IMR-90 (cell line): Measurements from ENCODE around the gene ARHGAP36. TPM values are rescaled to one million over a fixed set of nuclear protein-coding genes. Genes with fewer than 3 reads are reported as not detected.

Experiments
- ATAC-seq: fragments of 200-7000 bp; cut with Tn5 transposase; 2 replicates; pipeline ENCODE4 v1.9.1; 2020; ENCODE audit warnings: low read depth, mild to moderate bottlenecking, moderate library complexity
- BruUV-seq: library from RNA; stranded (reverse); fragments of 400-500 nt; replicated peaks from 2 replicates; lab custom pipeline; 2021; lab: Mats Ljungman, UMichigan
- CTCF ChIA-PET: fragments of 300-600 bp; formaldehyde crosslinking; extraction: SDS; loops from one replicate; lab custom pipeline; 2021; ENCODE audit warnings: antibody characterized with exemption; lab: Yijun Ruan, JAX
- POLR2A ChIA-PET: fragments of 300-600 bp; sonication (Branson Sonifier 250); formaldehyde crosslinking; loops from one replicate; lab custom pipeline; 2022; ENCODE audit warnings: antibody characterized with exemption; ENCODE audit not compliant: unreplicated experiment; lab: Charles Lee
- DNase-seq: peaks from one replicate; pipeline ENCODE4 v3.0.0; 2013
- H2AFZ ChIP-seq: replicated peaks from 2 replicates; pipeline ENCODE3; 2013; ENCODE audit warnings: low read length, mild to moderate bottlenecking; ENCODE audit not compliant: poor library complexity
- H2AK5ac ChIP-seq: 2 replicates; pipeline ENCODE4 v1.6.1; 2013; ENCODE audit warnings: low read depth, low read length, inconsistent platforms
- H2AK9ac ChIP-seq: replicated peaks from 2 replicates; pipeline ENCODE3; 2013; ENCODE audit warnings: mild to moderate bottlenecking, low read depth, low read length, moderate library complexity; ENCODE audit not compliant: poor library complexity
- H2BK120ac ChIP-seq: 2 replicates; pipeline ENCODE4 v1.6.1; 2013; ENCODE audit warnings: low read depth, low read length, inconsistent platforms
- H2BK15ac ChIP-seq: 3 replicates; pipeline ENCODE4 v1.6.1; 2013; ENCODE audit warnings: low read depth, low read length, inconsistent platforms
- H2BK20ac ChIP-seq: 2 replicates; pipeline ENCODE4 v1.6.1; 2013; ENCODE audit warnings: low read depth, mild to moderate bottlenecking, inconsistent platforms, low read length, moderate library complexity
- H2BK5ac ChIP-seq: 2 replicates; pipeline ENCODE4 v1.6.1; 2013; ENCODE audit warnings: mild to moderate bottlenecking, low read depth, low read length, inconsistent platforms; ENCODE audit not compliant: poor library complexity, severe bottlenecking
- H3K14ac ChIP-seq: replicated peaks from 2 replicates; pipeline ENCODE4 v1.6.1; 2013; ENCODE audit warnings: low read depth, low read length, inconsistent platforms
- H3K18ac ChIP-seq: 2 replicates; pipeline ENCODE4 v1.6.1; 2013; ENCODE audit warnings: low read depth, low read length, control low read depth
- H3K23ac ChIP-seq: 2 replicates; pipeline ENCODE4 v1.6.1; 2013; ENCODE audit warnings: low read depth, low read length, inconsistent platforms
- H3K27ac ChIP-seq: 2 replicates; pipeline ENCODE4 v1.5.1; 2013; ENCODE audit warnings: mild to moderate bottlenecking, control low read depth, low read length; ENCODE audit not compliant: insufficient read depth
- H3K27me3 ChIP-seq: 2 replicates; pipeline ENCODE4 v1.6.1; 2013; ENCODE audit warnings: low read length; ENCODE audit not compliant: control insufficient read depth, insufficient read depth
- H3K36me3 ChIP-seq: 2 replicates; pipeline ENCODE4 v1.6.1; 2013; ENCODE audit warnings: low read length, mixed read lengths; ENCODE audit not compliant: control insufficient read depth, insufficient read depth
- H3K4ac ChIP-seq: 2 replicates; pipeline ENCODE4 v1.6.1; 2013; ENCODE audit warnings: low read depth, low read length, inconsistent platforms
- H3K4me1 ChIP-seq: 2 replicates; pipeline ENCODE4 v1.6.1; 2013; ENCODE audit warnings: low read length, mixed read lengths; ENCODE audit not compliant: control insufficient read depth, insufficient read depth
- H3K4me2 ChIP-seq: 2 replicates; pipeline ENCODE4 v1.6.1; 2013; ENCODE audit warnings: low read depth, mild to moderate bottlenecking, control low read depth, low read length, moderate library complexity
- H3K4me3 ChIP-seq: 2 replicates; pipeline ENCODE4 v1.5.1; 2013; ENCODE audit warnings: low read depth, mild to moderate bottlenecking, control low read depth, low read length, moderate library complexity; ENCODE audit not compliant: insufficient read depth
- H3K56ac ChIP-seq: 2 replicates; pipeline ENCODE4 v1.6.1; 2013; ENCODE audit warnings: low read length, inconsistent platforms; ENCODE audit not compliant: insufficient read depth; ENCODE audit errors: extremely low read depth
- H3K79me1 ChIP-seq, 2 experiments: 2 replicates each; pipeline ENCODE4 v1.6.1; 2013; ENCODE audit warnings: low read length in 2 of 2, inconsistent platforms in 1 of 2, low read depth in 1 of 2
- H3K9ac ChIP-seq: 2 replicates; pipeline ENCODE4 v1.6.1; 2013; ENCODE audit warnings: low read depth, low read length, control low read depth
- H3K9me1 ChIP-seq: 2 replicates; pipeline ENCODE4 v1.6.1; 2013; ENCODE audit warnings: low read length, inconsistent platforms; ENCODE audit not compliant: insufficient read depth
- H3K9me3 ChIP-seq: 2 replicates; pipeline ENCODE4 v1.6.1; 2013; ENCODE audit warnings: low read length; ENCODE audit not compliant: control insufficient read depth, insufficient read depth
- H4K20me1 ChIP-seq: 2 replicates; pipeline ENCODE4 v1.6.1; 2013; ENCODE audit warnings: low read length, inconsistent platforms; ENCODE audit not compliant: insufficient read depth
- H4K5ac ChIP-seq: 2 replicates; pipeline ENCODE4 v1.6.1; 2013; ENCODE audit warnings: mild to moderate bottlenecking, low read depth, low read length, control low read depth
- H4K8ac ChIP-seq, 2 experiments: 2 replicates each; pipeline ENCODE4 v1.6.1; 2013; ENCODE audit warnings: low read depth in 2 of 2, low read length in 2 of 2, control low read depth in 1 of 2, inconsistent platforms in 1 of 2
- H4K91ac ChIP-seq: 2 replicates; pipeline ENCODE4 v1.6.1; 2013; ENCODE audit warnings: low read depth, low read length, inconsistent platforms; ENCODE audit not compliant: insufficient read depth
- BHLHE40 ChIP-seq: fragments of 150-350 bp; IDR thresholded peaks from 2 replicates; pipeline ENCODE4 v1.6.1; 2016; ENCODE audit warnings: mild to moderate bottlenecking, low read depth, low read length
- CEBPB ChIP-seq: IDR thresholded peaks from 2 replicates; pipeline ENCODE4 v1.6.1; 2012; ENCODE audit warnings: low read depth, low read length, improper control_type of control experiment
- CHD1 ChIP-seq: IDR thresholded peaks from 2 replicates; pipeline ENCODE4 v1.6.1; 2012; ENCODE audit warnings: low read depth, low read length, improper control_type of control experiment
- CTCF ChIP-seq: conservative IDR thresholded peaks from 2 replicates; pipeline ENCODE4 v1.5.1; 2012; ENCODE audit warnings: mild to moderate bottlenecking, low read depth, low read length, improper control_type of control experiment
- ELK1 ChIP-seq: fragments of 150-350 bp; IDR thresholded peaks from 2 replicates; pipeline ENCODE4 v1.6.1; 2016; ENCODE audit warnings: low read depth, mild to moderate bottlenecking, low read length, moderate library complexity, borderline replicate concordance
- FOS ChIP-seq: fragments of 150-350 bp; IDR thresholded peaks from 2 replicates; pipeline ENCODE4 v1.6.1; 2016; ENCODE audit warnings: low read depth, low read length
- MAFK ChIP-seq: IDR thresholded peaks from 2 replicates; pipeline ENCODE4 v1.6.1; 2012; ENCODE audit warnings: low read depth, low read length, improper control_type of control experiment
- MAZ ChIP-seq: IDR thresholded peaks from 2 replicates; pipeline ENCODE4 v1.6.1; 2012; ENCODE audit warnings: low read depth, mild to moderate bottlenecking, low read length, improper control_type of control experiment, moderate library complexity, borderline replicate concordance
- MXI1 ChIP-seq: IDR thresholded peaks from 2 replicates; pipeline ENCODE4 v1.6.1; 2012; ENCODE audit warnings: low read depth, mild to moderate bottlenecking, low read length, moderate library complexity, borderline replicate concordance
- NFE2L2 ChIP-seq: fragments of 150-350 bp; IDR thresholded peaks from 2 replicates; pipeline ENCODE4 v1.6.1; 2016; ENCODE audit warnings: low read depth, mild to moderate bottlenecking, low read length
- POLR2A ChIP-seq: IDR thresholded peaks from 2 replicates; pipeline ENCODE4 v1.6.1; 2012; ENCODE audit warnings: mild to moderate bottlenecking, low read depth, low read length
- RAD21 ChIP-seq: IDR thresholded peaks from 2 replicates; pipeline ENCODE4 v1.6.1; 2012; ENCODE audit warnings: low read length, improper control_type of control experiment
- RCOR1 ChIP-seq: IDR thresholded peaks from 2 replicates; pipeline ENCODE4 v1.6.1; 2012; ENCODE audit warnings: mild to moderate bottlenecking, low read length, improper control_type of control experiment; ENCODE audit not compliant: insufficient replicate concordance
- RFX5 ChIP-seq: IDR thresholded peaks from 2 replicates; pipeline ENCODE4 v1.8.0; 2012; ENCODE audit warnings: low read depth, mild to moderate bottlenecking, low read length, moderate library complexity
- SMC3 ChIP-seq: fragments of 150-350 bp; IDR thresholded peaks from 2 replicates; pipeline ENCODE4 v1.6.1; 2016; ENCODE audit warnings: low read depth, mild to moderate bottlenecking, antibody characterized with exemption, low read length, moderate library complexity
- USF2 ChIP-seq: fragments of 150-350 bp; IDR thresholded peaks from 2 replicates; pipeline ENCODE4 v1.6.1; 2017; ENCODE audit warnings: mild to moderate bottlenecking, antibody characterized with exemption, low read length, low read depth
- WGBS, 2 experiments: methylation state at CpG; one replicate each; pipeline versions ENCODE4 v1.1.5 to v1.1.7; 2013; ENCODE audit warnings: missing lambda C conversion rate in 2 of 2; ENCODE audit not compliant: insufficient read length in 1 of 2; ENCODE audit errors: extremely low coverage in 2 of 2; 5-methylcytosine and 5-hydroxymethylcytosine counted together
- dilution Hi-C: fragments of 300-500 bp; cut with HindIII; formaldehyde crosslinking; loops from one replicate; pipeline ENCODE4 v1.14.3; 2018; ENCODE audit warnings: low sequenced_read_pairs; ENCODE audit not compliant: unreplicated experiment
- in situ Hi-C: fragments of 300-500 bp; cut with MboI; formaldehyde crosslinking; loops from 3 replicates; pipeline ENCODE4 v1.14.3; 2019; ENCODE audit warnings: low sequenced_read_pairs, inconsistent platforms, mixed read lengths
- intact Hi-C: fragments of 100-400 bp; cut with micrococcal nuclease; formaldehyde crosslinking; loops from 2 replicates; pipeline ENCODE4 v1.10.0; 2022
- polyA plus RNA-seq, 3 experiments: library from polyadenylated mRNA; depleted of rRNA; stranded (reverse); fragments of >200 nt; gene quantifications; 2 replicates each; pipeline ENCODE4 v1.2.3, GENCODE V29; 2012; ENCODE audit warnings: low replicate concordance in 1 of 3
- total RNA-seq: library from RNA; depleted of rRNA; stranded (reverse); fragments of >200 nt; gene quantifications from 2 replicates; pipeline ENCODE4 v1.2.3, GENCODE V29; 2012

ARHGAP36 gene
- total and polyA plus RNA-seq, 2 of the 4 experiments (the other 2 are of a cell fraction) = not detected

- no peaks in the 10 kb centered on the region for H3K79me1 ChIP-seq
- ChIA-PET CTCF (no interaction called here), POLR2A (no interaction called here)
- H3K9me3 ChIP-seq = no peaks in the 10 kb centered on the region
- H2BK5ac ChIP-seq = no peak overlapping the region
- H4K5ac ChIP-seq = no peak overlapping the region
- H3K9ac ChIP-seq = no peak overlapping the region
- no peak overlapping the region for H2AFZ ChIP-seq
- no peaks in the 10 kb centered on the region for H3K36me3 ChIP-seq
- no peak overlapping the region for H2AK5ac ChIP-seq
- no peak overlapping the region for H2AK9ac ChIP-seq
- no CpG with 5 or more reads among the region's 6 CpGs for WGBS, 2 experiments
- no peak overlapping the region for H3K27ac ChIP-seq
- no peak overlapping the region for H4K8ac ChIP-seq
- H3K4me3 ChIP-seq = no peak overlapping the region
- H4K91ac ChIP-seq = no peak overlapping the region
- no peak overlapping the region for H2BK20ac ChIP-seq
- no peak overlapping the region for H3K14ac ChIP-seq
- intact Hi-C loops = no loop called here
- no peak overlapping the region for H3K18ac ChIP-seq
- H3K4me1 ChIP-seq = no peaks in the 10 kb centered on the region
- no peak overlapping the region for H3K4ac ChIP-seq
- H3K23ac ChIP-seq = no peak overlapping the region
- H3K9me1 ChIP-seq = no peaks in the 10 kb centered on the region
- in situ Hi-C loops = no loop called here
- BruUV-seq = no TSS peak
- no peak overlapping the region for H2BK15ac ChIP-seq
- no peak for TF ChIP-seq USF2
- TF ChIP-seq FOS = no peak
- no peak for TF ChIP-seq RFX5
- TF ChIP-seq CHD1 = no peak
- no peak for TF ChIP-seq MAFK
- no peak for TF ChIP-seq RAD21
- no peak for TF ChIP-seq NFE2L2
- TF ChIP-seq RCOR1 = no peak
- TF ChIP-seq CTCF = no peak
- TF ChIP-seq ELK1 = no peak
- no peak for TF ChIP-seq MAZ
- no peak for TF ChIP-seq POLR2A
- no peak for TF ChIP-seq CEBPB
- no peak for TF ChIP-seq SMC3
- no peak for TF ChIP-seq BHLHE40
- no peak for TF ChIP-seq MXI1
- H2BK120ac ChIP-seq = no peak overlapping the region
- H3K56ac ChIP-seq = no peak overlapping the region
- H3K4me2 ChIP-seq = no peak overlapping the region
- peaks cover 9% of the 10 kb centered on the region for H3K27me3 ChIP-seq
- DNase-seq (no peak), ATAC-seq (no peak)
- H4K20me1 ChIP-seq = no peaks in the 10 kb centered on the region
- dilution Hi-C loops = no loop called here
These were observed 3.2 kb upstream of the ARHGAP36 start for GRCh38 chrX:131054906-131055305.
